ENCODE data around the gene OR2C3. TPM values are rescaled to one million over a fixed set of nuclear protein-coding genes. Genes with fewer than 3 reads are reported as not detected.

OR2C3 gene
- total and polyA plus RNA-seq, 2 of the 13 experiments (the other 11 are each of a cell fraction or from before 2014, with no cell fraction given), result not detected

DNA sequence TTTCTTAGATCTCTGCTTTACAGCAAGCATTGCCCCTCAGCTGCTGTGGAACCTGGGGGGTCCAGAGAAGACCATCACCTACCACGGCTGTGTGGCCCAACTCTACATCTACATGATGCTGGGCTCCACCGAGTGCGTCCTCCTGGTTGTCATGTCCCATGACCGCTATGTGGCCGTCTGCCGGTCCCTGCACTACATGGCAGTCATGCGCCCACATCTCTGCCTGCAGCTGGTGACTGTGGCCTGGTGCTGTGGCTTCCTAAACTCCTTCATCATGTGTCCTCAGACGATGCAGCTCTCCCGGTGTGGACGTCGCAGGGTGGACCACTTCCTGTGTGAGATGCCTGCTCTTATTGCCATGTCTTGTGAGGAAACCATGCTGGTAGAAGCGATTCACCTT, 44.9 kb downstream of the OR2C3 start:
- Histone ChIP-seq H2AFZ (ENCODE audit: low read length) (no peak overlapping the region), H3K27ac (ENCODE audit: extremely low read length, insufficient read depth, low read length) (no peak overlapping the region), H3K79me2 (ENCODE audit: insufficient read depth, low read length) (no peaks in the 10 kb centered on the region), H3K27me3 (ENCODE audit: control insufficient read depth in 1 of 2, insufficient read depth in 2 of 2, low read length in 2 of 2) (no peaks in the 10 kb centered on the region; a peak in 1 of 5 replicates), H3K9me3 (ENCODE audit: low read length) (no peaks in the 10 kb centered on the region), H3K4me3 (replicated peaks in 1 of 3; ENCODE audit: insufficient read depth in 1 of 3, low read depth in 2 of 3, low read length in 3 of 3) (no peak overlapping the region), H4K20me1 (ENCODE audit: insufficient read depth, low read length) (no peaks in the 10 kb centered on the region), H3K36me3 (replicated peaks in 1 of 2; ENCODE audit: control insufficient read depth in 1 of 2, insufficient read depth in 2 of 2, low read length in 2 of 2) (no peaks in the 10 kb centered on the region), H3K9ac (ENCODE audit: insufficient read depth, low read depth, low read length) (no peak overlapping the region), H3K4me2 (ENCODE audit: low read depth, low read length) (no peak overlapping the region), H3K4me1 (ENCODE audit: insufficient read depth, low read length) (no peaks in the 10 kb centered on the region)
- BruUV-seq (replicated peaks), result no TSS peak
- TF ChIP-seq, protein P1, sequence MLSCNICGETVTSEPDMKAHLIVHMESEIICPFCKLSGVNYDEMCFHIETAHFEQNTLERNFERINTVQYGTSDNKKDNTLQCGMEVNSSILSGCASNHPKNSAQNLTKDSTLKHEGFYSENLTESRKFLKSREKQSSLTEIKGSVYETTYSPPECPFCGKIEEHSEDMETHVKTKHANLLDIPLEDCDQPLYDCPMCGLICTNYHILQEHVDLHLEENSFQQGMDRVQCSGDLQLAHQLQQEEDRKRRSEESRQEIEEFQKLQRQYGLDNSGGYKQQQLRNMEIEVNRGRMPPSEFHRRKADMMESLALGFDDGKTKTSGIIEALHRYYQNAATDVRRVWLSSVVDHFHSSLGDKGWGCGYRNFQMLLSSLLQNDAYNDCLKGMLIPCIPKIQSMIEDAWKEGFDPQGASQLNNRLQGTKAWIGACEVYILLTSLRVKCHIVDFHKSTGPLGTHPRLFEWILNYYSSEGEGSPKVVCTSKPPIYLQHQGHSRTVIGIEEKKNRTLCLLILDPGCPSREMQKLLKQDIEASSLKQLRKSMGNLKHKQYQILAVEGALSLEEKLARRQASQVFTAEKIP (CRISPR knock-in tag; IDR thresholded peaks at IDR 0.05; ENCODE audit: borderline replicate concordance), result no peak
- TF ChIP-seq MIER3 (CRISPR knock-in tag; IDR thresholded peaks at IDR 0.05; ENCODE audit: borderline replicate concordance), result no peak
- no peak for TF ChIP-seq ZNF354B (CRISPR knock-in tag; IDR thresholded peaks at IDR 0.05)
- no peak for TF ChIP-seq ZNF451 (CRISPR knock-in tag; IDR thresholded peaks at IDR 0.05)
- TF ChIP-seq ZBTB20 (CRISPR knock-in tag; IDR thresholded peaks at IDR 0.05; ENCODE audit: borderline replicate concordance, low read depth), result no peak
- no peak for TF ChIP-seq ZNF556 (CRISPR knock-in tag; IDR thresholded peaks at IDR 0.05; ENCODE audit: borderline replicate concordance)
- no peak for TF ChIP-seq TP53 (CRISPR knock-in tag; conservative IDR thresholded peaks at IDR 0.05)
- TF ChIP-seq SNAI1 (CRISPR knock-in tag; IDR thresholded peaks at IDR 0.05; ENCODE audit: borderline replicate concordance), result no peak
- FAIRE-seq (no peak), ATAC-seq (no peak), DNase-seq (ENCODE audit: low spot score) (no peak)
- POLR2A ChIA-PET, result no interaction called here
- in situ Hi-C loops (cut with HindIII; ENCODE audit: extremely low pct_ligation_motif_present, low pct_unique_long_range_greater_than_20kb) (no loop called here), intact Hi-C loops (cut with micrococcal nuclease; ENCODE audit: unreplicated experiment) (no loop called here)
- CTCF ChIA-PET (ENCODE audit: low intra/inter-chr PET ratio, low total read pairs), result no interaction called here
- WGBS (ENCODE audit: low lambda C conversion rate), result 14% methylated on average over 1 of the region's 12 CpGs

Data from HepG2 (cell line).